HG02885 (cell line): ENCODE data around the gene RGSL1.

Experiments used
- ATAC-seq: cut with Tn5 transposase; IDR thresholded peaks from one replicate; pipeline ENCODE4 v1.9.1; 2021; ENCODE audit warnings: mild to moderate bottlenecking; ENCODE audit not compliant: unreplicated experiment, poor library complexity

RGSL1 gene

DNA sequence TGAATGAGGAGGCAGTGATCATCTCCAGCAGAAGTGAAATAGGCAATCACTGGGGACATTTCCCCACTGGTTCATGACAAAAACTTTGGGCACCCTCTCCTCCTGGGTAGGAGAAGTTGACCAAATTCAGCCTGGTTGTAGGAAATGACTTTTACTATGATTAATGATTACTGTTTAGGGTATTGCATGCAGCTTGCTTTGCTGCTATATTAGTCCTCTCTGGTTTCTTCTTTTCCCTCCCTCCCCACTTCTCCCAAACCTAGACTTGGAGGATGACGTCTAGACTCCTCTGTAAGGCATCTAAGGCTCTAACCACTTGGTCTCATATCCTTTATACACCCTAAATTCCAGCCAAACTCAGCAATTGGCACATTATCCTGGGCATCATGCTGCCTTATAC, 157.6 kb downstream of the RGSL1 start:
- ATAC-seq: no peak

GRCh38 chr1:182608236-182608635, 158.3 kb downstream of the RGSL1 start:
- ATAC-seq: no peak

DNA sequence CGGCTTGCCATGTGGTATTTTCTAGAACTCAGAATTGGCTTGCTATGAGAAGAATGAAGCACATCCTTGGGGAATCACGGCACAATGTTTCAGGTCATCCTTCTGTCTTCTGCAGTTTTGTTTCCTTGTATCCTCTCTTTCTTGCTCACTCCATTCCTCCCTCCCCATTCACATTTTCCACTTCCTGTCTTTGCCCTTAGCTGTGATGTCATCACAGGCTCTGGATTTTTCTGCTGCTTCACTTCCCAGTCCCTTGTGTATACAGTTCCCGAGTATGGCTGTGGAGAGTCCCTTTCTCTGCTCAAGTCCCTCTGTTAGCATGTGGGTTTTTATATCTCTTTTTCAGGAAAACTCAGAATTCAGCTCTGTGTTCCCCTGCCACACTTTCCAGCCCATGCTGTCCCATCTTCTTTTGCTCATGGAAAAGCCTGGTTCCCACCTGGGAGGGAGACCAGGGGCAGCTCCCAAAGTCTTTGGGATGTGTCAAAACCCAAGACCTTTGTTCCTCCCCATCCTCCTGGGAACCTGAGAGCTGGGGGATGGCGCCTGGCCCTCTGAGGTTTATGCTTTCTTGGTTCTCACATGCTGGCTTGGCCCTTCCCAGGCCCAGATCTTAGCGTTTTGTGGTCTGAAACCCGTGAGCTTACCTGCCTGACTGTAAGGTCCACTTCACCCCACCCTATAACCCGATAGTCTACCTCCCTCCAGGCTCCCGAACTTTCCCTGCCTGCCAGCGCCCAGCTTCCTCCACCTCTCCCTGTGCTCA, 159.1 kb downstream of the RGSL1 start:
- ATAC-seq: no peak
